Measurements from ENCODE around the gene SEMA3G. TPM values are rescaled to one million over a fixed set of nuclear protein-coding genes. Genes with fewer than 3 reads are reported as not detected.
A peak's percentile ranks its signal among the peaks of the same experiment; 100 is the strongest.

The SEMA3G gene
- not detected for total RNA-seq (2021; fragmentation: NEBNext Ultra II Directional; extraction: Animal tissue kit (Norgen Biotek cat#: 25700))
- long read RNA-seq = 0 reads

GRCh38 chr3:52444860-52445793 lies at the start of gene SEMA3G:
TSS of gene SEMA3G (minus strand) at chr3:52445103. CDS start at chr3:52445027, 76 bp downstream.
- Mint-ChIP-seq H3K36me3 (ENCODE audit: low read depth) (no peaks in the 10 kb centered on the region), H3K27ac (no peak within 1 kb of the TSS), H3K9me3 (no peaks in the 10 kb centered on the region), H3K27me3 (ENCODE audit: insufficient read depth) (peaks cover 9% of the 10 kb centered on the region), H3K4me1 (ENCODE audit: low read depth) (no peaks in the 10 kb centered on the region), H3K4me3 (no peak within 1 kb of the TSS)
- DNase-seq = no peak
- TF ChIP-seq CTCF (IDR thresholded peaks at IDR 0.05) = peak; percentile 68

GRCh38 chr3:52494445-52494844 lies 49.5 kb upstream of the SEMA3G start:
- H3K27me3 Mint-ChIP-seq (ENCODE audit: insufficient read depth) = peaks cover 2% of the 10 kb centered on the region; the same call in 1 of the 2 replicates
- H3K4me1 Mint-ChIP-seq (ENCODE audit: low read depth) = peaks cover 30% of the 10 kb centered on the region
- no peaks in the 10 kb centered on the region for H3K9me3 Mint-ChIP-seq
- no peak overlapping the region for H3K27ac Mint-ChIP-seq
- H3K4me3 Mint-ChIP-seq = no peak overlapping the region
- TF ChIP-seq CTCF (IDR thresholded peaks at IDR 0.05) = 0 out of 2 replicates have a peak, but pooled peaks have one; percentile 15
- H3K36me3 Mint-ChIP-seq (ENCODE audit: low read depth) = peaks cover 7% of the 10 kb centered on the region
- no peak for DNase-seq

GRCh38 chr3:52493232-52494017 lies 48.5 kb upstream of the SEMA3G start:
- DNase-seq = no peak
- no peak overlapping the region for H3K27ac Mint-ChIP-seq
- H3K9me3 Mint-ChIP-seq = no peaks in the 10 kb centered on the region
- TF ChIP-seq CTCF (IDR thresholded peaks at IDR 0.05) = no peak
- H3K36me3 Mint-ChIP-seq (ENCODE audit: low read depth) = peaks cover 7% of the 10 kb centered on the region
- peaks cover 2% of the 10 kb centered on the region; the same call in 1 of the 2 replicates for H3K27me3 Mint-ChIP-seq (ENCODE audit: insufficient read depth)
- H3K4me3 Mint-ChIP-seq = no peak overlapping the region
- H3K4me1 Mint-ChIP-seq (ENCODE audit: low read depth) = peaks cover 26% of the 10 kb centered on the region

- no peaks in the 10 kb centered on the region for H3K9me3 Mint-ChIP-seq
- peaks cover 4% of the 10 kb centered on the region for H3K27me3 Mint-ChIP-seq (ENCODE audit: insufficient read depth)
- DNase-seq = no peak
- H3K4me3 Mint-ChIP-seq = no peak overlapping the region
- no peak overlapping the region for H3K27ac Mint-ChIP-seq
- H3K36me3 Mint-ChIP-seq (ENCODE audit: low read depth) = peaks cover 12% of the 10 kb centered on the region
- no peak for TF ChIP-seq CTCF (IDR thresholded peaks at IDR 0.05)
- peaks cover 21% of the 10 kb centered on the region for H3K4me1 Mint-ChIP-seq (ENCODE audit: low read depth)
Observed at GRCh38 chr3:52492059-52492458, 47.2 kb upstream of the SEMA3G start.

- Mint-ChIP-seq H3K4me1 (ENCODE audit: low read depth) (peaks cover 19% of the 10 kb centered on the region), H3K27ac (peak overlapping the region; percentile 74; the same call in 1 of the 2 replicates), H3K9me3 (no peaks in the 10 kb centered on the region), H3K36me3 (ENCODE audit: low read depth) (peaks cover 12% of the 10 kb centered on the region), H3K4me3 (no peak overlapping the region), H3K27me3 (ENCODE audit: insufficient read depth) (peaks cover 4% of the 10 kb centered on the region)
- DNase-seq = peak; percentile 60
- TF ChIP-seq CTCF (IDR thresholded peaks at IDR 0.05) = no peak
Observed at GRCh38 chr3:52490939-52491526, 46.1 kb upstream of the SEMA3G start.
